K562 (cell line): ENCODE data around the gene LY6G5B. TPM values are rescaled to one million over a fixed set of nuclear protein-coding genes. Genes with fewer than 3 reads are reported as not detected.

Experiments used
- ATAC-seq: fragments of 200-7000 bp; cut with Tn5 transposase; 3 replicates; pipeline ENCODE4 v1.9.1; 2020; ENCODE audit warnings: moderate library complexity
- BruUV-seq: library from RNA; stranded (reverse); fragments of 400-500 nt; replicated peaks from 2 replicates; lab custom pipeline; 2021; lab: Mats Ljungman, UMichigan
- CTCF ChIA-PET: fragments of 300-600 bp; formaldehyde crosslinking; extraction: SDS; loops from one replicate; lab custom pipeline; 2021; ENCODE audit warnings: low intra/inter-chr PET ratio; lab: Yijun Ruan, JAX
- POLR2A ChIA-PET: fragments of 300-600, 350-650 bp; sonication (Branson Sonifier 250); formaldehyde crosslinking; extraction: SDS; loops from one replicate; lab custom pipeline; 2021; ENCODE audit warnings: antibody characterized with exemption, inconsistent platforms; lab: Yijun Ruan, JAX
- DNase-seq, 4 experiments: peaks; one replicate each; pipeline versions ENCODE4 v3.0.0 to v3.0.0-alpha.2; 2011 to 2018; ENCODE audit warnings: low spot score in 3 of 4, mixed read lengths in 3 of 4; ENCODE audit errors: extremely low read depth in 1 of 4
- FAIRE-seq: peaks from 2 replicates; lab custom pipeline; 2011; peaks lifted over from hg19 to GRCh38; lab: Jason Lieb, UNC
- H2AFZ ChIP-seq: 2 replicates; pipeline ENCODE4 v1.6.0; 2011; ENCODE audit warnings: low read depth, low read length, control low read depth, inconsistent platforms
- H3K27ac ChIP-seq: fragments of 200-600 bp; 3 replicates; pipeline ENCODE4 v1.8.0; 2011; ENCODE audit warnings: low read depth, mild to moderate bottlenecking, control low read depth, inconsistent platforms, low read length, moderate library complexity, mixed read lengths; ENCODE audit errors: extremely low read depth
- H3K27me3 ChIP-seq, 2 experiments: fragments of 300-600 bp in 1 of 2; 2 replicates in 1 of 2; 3 replicates in 1 of 2; pipeline versions ENCODE4 v1.6.0 to v1.8.0; 2011; ENCODE audit warnings: inconsistent platforms in 2 of 2, low read length in 2 of 2, mild to moderate bottlenecking in 1 of 2, mixed read lengths in 1 of 2, moderate library complexity in 1 of 2; ENCODE audit not compliant: control insufficient read depth in 2 of 2, insufficient read depth in 2 of 2
- H3K36me3 ChIP-seq: fragments of 300-600 bp; 3 replicates; pipeline ENCODE4 v1.8.0; 2011; ENCODE audit warnings: mild to moderate bottlenecking, low read length, inconsistent platforms; ENCODE audit not compliant: control insufficient read depth, insufficient read depth
- H3K4me1 ChIP-seq, 2 experiments: fragments of 200-600 bp in 1 of 2; replicated peaks in 1 of 2; 2 replicates in 1 of 2; 3 replicates in 1 of 2; pipeline versions ENCODE4 v1.5.1 to v1.8.0; 2011; ENCODE audit warnings: inconsistent platforms in 2 of 2, low read length in 2 of 2, mild to moderate bottlenecking in 1 of 2, mixed read lengths in 1 of 2, moderate library complexity in 1 of 2; ENCODE audit not compliant: control insufficient read depth in 2 of 2, insufficient read depth in 2 of 2
- H3K4me2 ChIP-seq: 2 replicates; pipeline ENCODE4 v1.6.1; 2011; ENCODE audit warnings: low read length, control low read depth, inconsistent platforms, mixed read lengths; ENCODE audit not compliant: insufficient read depth
- H3K4me3 ChIP-seq: fragments of 200-600 bp; sonication (generic), shearing (Covaris generic); 2 replicates; pipeline ENCODE4 v1.5.1; 2016; ENCODE audit warnings: control low read depth, inconsistent platforms
- H3K79me2 ChIP-seq: fragments of 200-600 bp; 3 replicates; pipeline ENCODE4 v1.8.0; 2011; ENCODE audit warnings: low read length, inconsistent platforms; ENCODE audit not compliant: control insufficient read depth, insufficient read depth
- H3K9ac ChIP-seq, 2 experiments: 2 replicates each; pipeline versions ENCODE4 v1.6.0 to v1.6.1; 2011; ENCODE audit warnings: low read depth in 2 of 2, low read length in 2 of 2, control low read depth in 1 of 2, inconsistent platforms in 1 of 2, mild to moderate bottlenecking in 1 of 2, mixed read lengths in 1 of 2; ENCODE audit not compliant: insufficient read depth in 1 of 2
- H3K9me1 ChIP-seq: one replicate; pipeline ENCODE4 v1.6.0; 2011; ENCODE audit warnings: inconsistent platforms, mild to moderate bottlenecking, low read length, moderate library complexity; ENCODE audit not compliant: control insufficient read depth, insufficient read depth
- H3K9me3 ChIP-seq: replicated peaks from 2 replicates; pipeline ENCODE4 v1.5.1; 2011; ENCODE audit warnings: low read depth, low read length, inconsistent platforms; ENCODE audit not compliant: control insufficient read depth, insufficient read depth
- H4K20me1 ChIP-seq: replicated peaks from 2 replicates; pipeline ENCODE4 v1.6.1; 2011; ENCODE audit warnings: low read length, inconsistent platforms, mixed read lengths; ENCODE audit not compliant: control insufficient read depth, insufficient read depth
- E2F3 ChIP-seq: fragments of 250-450 bp; sonication (Bioruptor Pico); IDR thresholded peaks from 2 replicates; pipeline ENCODE4 v1.4.0; 2020; ENCODE audit warnings: mild to moderate bottlenecking
- FOXA3 ChIP-seq, 2 experiments: fragments of 450-650 bp in 1 of 2; sonication (generic) in 1 of 2; formaldehyde crosslinking; IDR thresholded peaks in 1 of 2; conservative IDR thresholded peaks in 1 of 2; 2 replicates each; pipeline versions ENCODE4 v1.4.0 to v1.8.0; 2020 to 2022; ENCODE audit warnings: mild to moderate bottlenecking in 2 of 2, missing genetic modification reagents in 1 of 2
- NBN ChIP-seq: fragments of 450-650 bp; IDR thresholded peaks from 2 replicates; pipeline ENCODE4 v1.6.1; 2016; ENCODE audit warnings: low read depth, mild to moderate bottlenecking
- NUFIP1 ChIP-seq: fragments of 450-650 bp; IDR thresholded peaks from 2 replicates; pipeline ENCODE4 v1.6.1; 2018; ENCODE audit not compliant: partially characterized antibody
- PHF21A ChIP-seq: fragments of 450-650 bp; IDR thresholded peaks from 2 replicates; pipeline ENCODE4 v1.6.1; 2017; ENCODE audit warnings: low read depth, borderline replicate concordance
- WGBS: fragments of 100-300 bp; shearing (Covaris generic); methylation state at CpG from one replicate; pipeline ENCODE4 v1.1.6; 2016; ENCODE audit warnings: low coverage, mixed read lengths; ENCODE audit not compliant: insufficient coverage; ENCODE audit errors: missing lambda C conversion rate; 5-methylcytosine and 5-hydroxymethylcytosine counted together
- in situ Hi-C: fragments of 300-500 bp; cut with MboI; formaldehyde crosslinking; loops from 4 replicates; pipeline ENCODE4 v1.15.0; 2018; ENCODE audit warnings: inconsistent platforms, mixed read lengths
- intact Hi-C: fragments of 100-400 bp; cut with micrococcal nuclease; formaldehyde crosslinking; loops from 2 replicates; pipeline ENCODE4 v1.14.2; 2022
- polyA plus RNA-seq, 8 experiments: library from polyadenylated mRNA; depleted of rRNA in 4 of 8; stranded (reverse) in 5 of 8; unstranded in 3 of 8; fragments of >200 nt; fragmentation: Nextera tagmentation in 2 of 8; fragmentation: Illumina TruSeq in 1 of 8; extraction: Ambion mirVana in 2 of 8; extraction: Trizol in 1 of 8; gene quantifications; 2 replicates each; pipeline versions ENCODE4 v1.2.1 to v1.2.3, GENCODE V29; 2011 to 2014; ENCODE audit warnings: inconsistent platforms in 1 of 8, missing spikeins in 1 of 8
- total RNA-seq, 7 experiments: library from RNA; depleted of rRNA in 6 of 7; stranded (reverse); fragments of >200 nt in 6 of 7; fragmentation: Illumina TruSeq in 2 of 7; extraction: Trizol in 2 of 7; gene quantifications; 2 replicates each; pipeline versions ENCODE4 v1.2.1 to v1.2.3, GENCODE V29; 2011 to 2021; ENCODE audit warnings: low replicate concordance in 1 of 7
- TF ChIP-seq, protein P1 (sequence below): sonication (generic); formaldehyde crosslinking; IDR thresholded peaks from 2 replicates; pipeline ENCODE4 v1.4.0; 2020; ENCODE audit warnings: mild to moderate bottlenecking, missing genetic modification reagents
- TF ChIP-seq, protein P2 (sequence below): sonication (generic); formaldehyde crosslinking; IDR thresholded peaks from 2 replicates; pipeline ENCODE4 v1.8.0; 2023; ENCODE audit warnings: missing genetic modification reagents, mild to moderate bottlenecking, borderline replicate concordance

LY6G5B gene
- total and polyA plus RNA-seq, 9 of the 15 experiments (the other 6 are each of a cell fraction or from before 2014, with no cell fraction given): 6.0 to 27.0 (median 7.5) TPM

DNA sequence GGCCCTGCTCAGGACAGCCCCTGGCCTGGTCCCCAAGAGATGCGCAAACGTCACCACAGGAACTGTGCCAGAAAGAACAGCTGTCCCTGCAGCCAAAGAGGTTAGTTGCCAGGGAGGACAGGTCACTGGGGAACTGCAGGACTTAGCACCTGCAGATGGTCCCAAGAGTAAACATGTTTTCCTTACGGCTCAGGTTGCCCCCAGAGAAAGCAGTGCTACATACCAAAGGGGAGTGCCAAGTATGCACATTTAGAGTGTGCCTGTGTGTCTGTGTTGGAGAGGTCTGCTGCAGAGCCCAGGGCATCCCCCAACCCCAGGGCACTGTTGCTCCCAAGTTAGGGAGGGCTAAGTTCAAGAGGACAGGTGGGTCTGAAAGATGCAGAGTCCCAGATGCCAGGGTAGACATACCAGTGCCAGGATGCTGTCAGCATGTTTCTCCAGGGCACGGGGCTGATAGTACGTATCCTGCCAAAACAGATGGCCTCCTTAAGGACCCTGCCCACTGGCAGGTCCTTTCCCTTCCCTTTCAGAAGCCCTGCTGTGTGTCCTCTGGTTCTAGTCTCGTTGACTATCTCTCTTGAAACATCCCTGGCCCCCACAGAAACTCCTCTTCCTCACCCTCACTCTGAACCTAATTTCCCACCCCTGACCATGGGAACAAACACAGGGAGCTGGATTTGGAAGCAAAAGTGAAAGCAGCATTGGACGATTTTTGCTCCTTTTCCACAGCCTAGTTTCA, 32.1 kb downstream of the LY6G5B start (continued):
- peak in 1 of 2 experiments; percentile 75; a peak in 1 of 4 replicates for TF ChIP-seq FOXA3 (CRISPR knock-in tag; conservative IDR thresholded peaks at IDR 0.05 in 1 of 2, IDR thresholded peaks at IDR 0.05 in 1 of 2)
- TF ChIP-seq, protein P1, sequence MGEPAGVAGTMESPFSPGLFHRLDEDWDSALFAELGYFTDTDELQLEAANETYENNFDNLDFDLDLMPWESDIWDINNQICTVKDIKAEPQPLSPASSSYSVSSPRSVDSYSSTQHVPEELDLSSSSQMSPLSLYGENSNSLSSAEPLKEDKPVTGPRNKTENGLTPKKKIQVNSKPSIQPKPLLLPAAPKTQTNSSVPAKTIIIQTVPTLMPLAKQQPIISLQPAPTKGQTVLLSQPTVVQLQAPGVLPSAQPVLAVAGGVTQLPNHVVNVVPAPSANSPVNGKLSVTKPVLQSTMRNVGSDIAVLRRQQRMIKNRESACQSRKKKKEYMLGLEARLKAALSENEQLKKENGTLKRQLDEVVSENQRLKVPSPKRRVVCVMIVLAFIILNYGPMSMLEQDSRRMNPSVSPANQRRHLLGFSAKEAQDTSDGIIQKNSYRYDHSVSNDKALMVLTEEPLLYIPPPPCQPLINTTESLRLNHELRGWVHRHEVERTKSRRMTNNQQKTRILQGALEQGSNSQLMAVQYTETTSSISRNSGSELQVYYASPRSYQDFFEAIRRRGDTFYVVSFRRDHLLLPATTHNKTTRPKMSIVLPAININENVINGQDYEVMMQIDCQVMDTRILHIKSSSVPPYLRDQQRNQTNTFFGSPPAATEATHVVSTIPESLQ: 0 out of 2 replicates have a peak, but pooled peaks have one; percentile 57

DNA sequence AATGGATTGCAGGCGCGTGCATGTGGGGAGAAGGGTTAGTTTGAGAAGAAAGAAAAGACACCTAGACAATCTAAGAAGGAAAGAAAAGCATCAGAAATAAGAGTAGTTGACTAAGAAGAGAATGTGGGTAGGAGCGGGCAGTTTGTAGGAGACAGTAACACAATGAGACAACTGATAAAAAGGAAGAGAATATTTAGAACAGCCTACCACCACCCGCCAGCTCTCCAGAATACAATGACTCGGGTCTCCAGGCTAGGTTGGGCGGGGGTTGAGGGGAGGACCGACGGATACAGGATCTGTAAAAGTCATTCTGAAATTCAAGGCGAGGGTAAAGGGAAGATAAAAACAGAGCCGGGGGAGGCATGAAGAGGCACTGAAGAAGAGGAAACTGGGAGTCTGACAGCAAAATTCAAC, 32.6 kb downstream of the LY6G5B start:
- no peaks in the 10 kb centered on the region; the same call in 1 of the 2 replicates for H4K20me1 ChIP-seq
- in situ Hi-C loops: no loop called here
- TF ChIP-seq E2F3 (CRISPR knock-in tag) (no peak), NBN (peak; percentile 29; the same call in 1 of the 2 replicates), NUFIP1 (peak; percentile 48), PHF21A (no peak)
- TF ChIP-seq, protein P2, sequence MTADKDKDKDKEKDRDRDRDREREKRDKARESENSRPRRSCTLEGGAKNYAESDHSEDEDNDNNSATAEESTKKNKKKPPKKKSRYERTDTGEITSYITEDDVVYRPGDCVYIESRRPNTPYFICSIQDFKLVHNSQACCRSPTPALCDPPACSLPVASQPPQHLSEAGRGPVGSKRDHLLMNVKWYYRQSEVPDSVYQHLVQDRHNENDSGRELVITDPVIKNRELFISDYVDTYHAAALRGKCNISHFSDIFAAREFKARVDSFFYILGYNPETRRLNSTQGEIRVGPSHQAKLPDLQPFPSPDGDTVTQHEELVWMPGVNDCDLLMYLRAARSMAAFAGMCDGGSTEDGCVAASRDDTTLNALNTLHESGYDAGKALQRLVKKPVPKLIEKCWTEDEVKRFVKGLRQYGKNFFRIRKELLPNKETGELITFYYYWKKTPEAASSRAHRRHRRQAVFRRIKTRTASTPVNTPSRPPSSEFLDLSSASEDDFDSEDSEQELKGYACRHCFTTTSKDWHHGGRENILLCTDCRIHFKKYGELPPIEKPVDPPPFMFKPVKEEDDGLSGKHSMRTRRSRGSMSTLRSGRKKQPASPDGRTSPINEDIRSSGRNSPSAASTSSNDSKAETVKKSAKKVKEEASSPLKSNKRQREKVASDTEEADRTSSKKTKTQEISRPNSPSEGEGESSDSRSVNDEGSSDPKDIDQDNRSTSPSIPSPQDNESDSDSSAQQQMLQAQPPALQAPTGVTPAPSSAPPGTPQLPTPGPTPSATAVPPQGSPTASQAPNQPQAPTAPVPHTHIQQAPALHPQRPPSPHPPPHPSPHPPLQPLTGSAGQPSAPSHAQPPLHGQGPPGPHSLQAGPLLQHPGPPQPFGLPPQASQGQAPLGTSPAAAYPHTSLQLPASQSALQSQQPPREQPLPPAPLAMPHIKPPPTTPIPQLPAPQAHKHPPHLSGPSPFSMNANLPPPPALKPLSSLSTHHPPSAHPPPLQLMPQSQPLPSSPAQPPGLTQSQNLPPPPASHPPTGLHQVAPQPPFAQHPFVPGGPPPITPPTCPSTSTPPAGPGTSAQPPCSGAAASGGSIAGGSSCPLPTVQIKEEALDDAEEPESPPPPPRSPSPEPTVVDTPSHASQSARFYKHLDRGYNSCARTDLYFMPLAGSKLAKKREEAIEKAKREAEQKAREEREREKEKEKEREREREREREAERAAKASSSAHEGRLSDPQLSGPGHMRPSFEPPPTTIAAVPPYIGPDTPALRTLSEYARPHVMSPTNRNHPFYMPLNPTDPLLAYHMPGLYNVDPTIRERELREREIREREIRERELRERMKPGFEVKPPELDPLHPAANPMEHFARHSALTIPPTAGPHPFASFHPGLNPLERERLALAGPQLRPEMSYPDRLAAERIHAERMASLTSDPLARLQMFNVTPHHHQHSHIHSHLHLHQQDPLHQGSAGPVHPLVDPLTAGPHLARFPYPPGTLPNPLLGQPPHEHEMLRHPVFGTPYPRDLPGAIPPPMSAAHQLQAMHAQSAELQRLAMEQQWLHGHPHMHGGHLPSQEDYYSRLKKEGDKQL (CRISPR knock-in tag): peak; percentile 97; the same call in 1 of the 2 replicates

More for the DNA sequence above, 32.6 kb downstream of the LY6G5B start:
- Histone ChIP-seq H3K4me1 (peaks cover 22 to 34% of the 10 kb centered on the region in 2 experiments), H3K4me3 (peak overlapping the region; percentile 68), H3K9ac (peak overlapping the region; percentile 93 to 96), H3K27ac (peak overlapping the region; percentile 93), H3K36me3 (peaks cover 40% of the 10 kb centered on the region), H3K4me2 (peak overlapping the region; percentile 87), H3K79me2 (peaks cover 53% of the 10 kb centered on the region), H2AFZ (peak overlapping the region; percentile 91), H3K27me3 (no peaks in the 10 kb centered on the region), H3K9me1 (peaks cover 5% of the 10 kb centered on the region), H3K9me3 (no peaks in the 10 kb centered on the region)
- FAIRE-seq (peak; percentile 15), ATAC-seq (peak; percentile 61), DNase-seq (peak in 2 of 4 experiments; percentile 79 to 87)
- ChIA-PET CTCF (interaction anchor here (1.2 kb wide), 1 partner anchor 12 kb away, joined by 3 read pairs; no protein-coding TSS in a partner anchor), POLR2A (interaction anchor here (0.5 to 9.7 kb wide), 20 partner anchors 10 to 145 kb away, joined by 3 to 158 read pairs (median 8); partner anchors contain the start of genes C6orf47, CSNK2B, GPANK1 and LY6G6C)
- BruUV-seq: no TSS peak
- intact Hi-C loops: loop anchor here (2.0 kb wide), 1 partner anchor 38 kb away; the partner anchor contains the start of gene GPANK1
- WGBS: under 1% methylated on average over 10 of the region's 10 CpGs
